Measurements from ENCODE around the gene MYORG. TPM values are rescaled to one million over a fixed set of nuclear protein-coding genes. Genes with fewer than 3 reads are reported as not detected.

Gene MYORG
- total RNA-seq, 2 experiments from 2014 or later = 0.98 to 3.9 TPM

DNA sequence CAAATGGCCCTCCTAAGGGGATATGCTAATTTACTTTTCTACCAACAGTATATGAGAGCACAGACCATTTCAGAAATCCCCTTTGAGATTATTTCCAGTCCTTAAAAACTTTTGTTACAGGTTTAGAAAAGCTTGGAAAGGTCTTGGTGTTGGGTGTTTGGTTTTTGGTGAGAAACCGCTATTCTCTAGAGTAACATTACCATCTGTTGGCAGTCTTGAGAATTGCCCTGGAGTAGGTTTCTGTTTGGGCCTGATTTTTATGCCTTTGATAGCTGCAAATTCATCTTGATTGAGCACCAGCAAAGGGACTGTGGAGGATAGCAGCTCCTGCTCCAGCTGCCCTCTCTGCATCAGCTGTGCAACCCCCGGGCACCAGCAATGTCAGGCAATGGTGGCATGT lies 39.3 kb downstream of the MYORG start:
- intact Hi-C loops (cut with micrococcal nuclease; ENCODE audit: unreplicated experiment) = no loop called here
- Histone ChIP-seq H3K79me2 (ENCODE audit: insufficient read depth, low read depth, low read length) (no peaks in the 10 kb centered on the region), H3K27ac (ENCODE audit: low read depth, low read length, poor library complexity, severe bottlenecking) (no peak overlapping the region), H3K4me2 (ENCODE audit: low read length) (no peak overlapping the region), H2AFZ (ENCODE audit: low read length) (no peak overlapping the region), H3K4me1 (ENCODE audit: insufficient read depth, low read length, poor library complexity, severe bottlenecking) (no peaks in the 10 kb centered on the region), H3K9me2 (ENCODE audit: insufficient read depth, low read length) (no peaks in the 10 kb centered on the region), H3K9me3 (ENCODE audit: low read length) (no peaks in the 10 kb centered on the region), H4K20me1 (ENCODE audit: insufficient read depth, low read length) (no peaks in the 10 kb centered on the region), H3K36me3 (ENCODE audit: insufficient read depth, low read length) (peaks cover 31% of the 10 kb centered on the region), H3K4me3 (ENCODE audit: low read depth, low read length, poor library complexity, severe bottlenecking) (no peak overlapping the region)
- DNase-seq (ENCODE audit: low spot score) = no peak
- ChIA-PET CTCF (ENCODE audit: unreplicated experiment) (no interaction called here), POLR2A (interaction anchor here (0.5 to 1.0 kb wide), 2 partner anchors 16 to 301 kb away, joined by 4 read pairs; no protein-coding TSS in a partner anchor)
- no peak for TF ChIP-seq EZH2phosphoT487 (IDR thresholded peaks at IDR 0.05; ENCODE audit: borderline replicate concordance, low read depth, low read length)
- TF ChIP-seq, protein P1, sequence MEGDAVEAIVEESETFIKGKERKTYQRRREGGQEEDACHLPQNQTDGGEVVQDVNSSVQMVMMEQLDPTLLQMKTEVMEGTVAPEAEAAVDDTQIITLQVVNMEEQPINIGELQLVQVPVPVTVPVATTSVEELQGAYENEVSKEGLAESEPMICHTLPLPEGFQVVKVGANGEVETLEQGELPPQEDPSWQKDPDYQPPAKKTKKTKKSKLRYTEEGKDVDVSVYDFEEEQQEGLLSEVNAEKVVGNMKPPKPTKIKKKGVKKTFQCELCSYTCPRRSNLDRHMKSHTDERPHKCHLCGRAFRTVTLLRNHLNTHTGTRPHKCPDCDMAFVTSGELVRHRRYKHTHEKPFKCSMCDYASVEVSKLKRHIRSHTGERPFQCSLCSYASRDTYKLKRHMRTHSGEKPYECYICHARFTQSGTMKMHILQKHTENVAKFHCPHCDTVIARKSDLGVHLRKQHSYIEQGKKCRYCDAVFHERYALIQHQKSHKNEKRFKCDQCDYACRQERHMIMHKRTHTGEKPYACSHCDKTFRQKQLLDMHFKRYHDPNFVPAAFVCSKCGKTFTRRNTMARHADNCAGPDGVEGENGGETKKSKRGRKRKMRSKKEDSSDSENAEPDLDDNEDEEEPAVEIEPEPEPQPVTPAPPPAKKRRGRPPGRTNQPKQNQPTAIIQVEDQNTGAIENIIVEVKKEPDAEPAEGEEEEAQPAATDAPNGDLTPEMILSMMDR (conservative IDR thresholded peaks at IDR 0.05; ENCODE audit: low read length) = peak; percentile 53; the same call in 1 of the 2 replicates
- BruUV-seq (replicated peaks) = no TSS peak

DNA sequence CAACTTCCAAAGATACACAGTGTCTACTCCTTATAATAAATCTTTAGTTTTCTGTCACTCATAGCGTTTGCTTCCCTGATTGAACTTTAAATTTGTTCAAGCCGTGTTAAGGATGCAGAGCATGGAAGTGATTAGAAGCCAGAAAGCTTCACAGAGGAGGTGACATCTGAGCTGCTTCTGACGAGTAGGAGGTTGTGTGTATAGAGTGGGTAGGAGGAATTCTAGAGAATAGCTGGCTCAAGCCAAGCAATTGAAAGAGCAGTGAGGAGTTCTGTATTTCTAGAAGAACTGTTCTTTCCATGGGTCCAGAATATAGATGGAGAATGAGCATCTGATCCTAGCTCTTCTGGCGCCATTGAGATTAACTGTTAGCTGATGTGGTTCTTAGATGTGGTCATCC lies 41.3 kb downstream of the MYORG start:
- peaks cover 19% of the 10 kb centered on the region for H3K4me1 ChIP-seq (ENCODE audit: insufficient read depth, low read length, poor library complexity, severe bottlenecking)
- TF ChIP-seq EZH2phosphoT487 (IDR thresholded peaks at IDR 0.05; ENCODE audit: borderline replicate concordance, low read depth, low read length) = no peak
- TF ChIP-seq, protein P1 (conservative IDR thresholded peaks at IDR 0.05; ENCODE audit: low read length) = no peak
- intact Hi-C loops (cut with micrococcal nuclease; ENCODE audit: unreplicated experiment) = no loop called here
- H3K9me2 ChIP-seq (ENCODE audit: insufficient read depth, low read length) = no peaks in the 10 kb centered on the region
- no peaks in the 10 kb centered on the region for H4K20me1 ChIP-seq (ENCODE audit: insufficient read depth, low read length)
- H3K4me2 ChIP-seq (ENCODE audit: low read length) = no peak overlapping the region
- no TSS peak for BruUV-seq (replicated peaks)
- H3K9me3 ChIP-seq (ENCODE audit: low read length) = no peaks in the 10 kb centered on the region
- CTCF ChIA-PET (ENCODE audit: unreplicated experiment) = interaction anchor here (1.4 kb wide), 1 partner anchor 44 kb away, joined by 6 read pairs; no protein-coding TSS in a partner anchor
- no peak for DNase-seq (ENCODE audit: low spot score)
- POLR2A ChIA-PET = interaction anchor here (0.9 kb wide), 1 partner anchor 22 kb away, joined by 3 read pairs; no protein-coding TSS in a partner anchor
- no peak overlapping the region for H3K4me3 ChIP-seq (ENCODE audit: low read depth, low read length, poor library complexity, severe bottlenecking)
- H2AFZ ChIP-seq (ENCODE audit: low read length) = no peak overlapping the region
- H3K36me3 ChIP-seq (ENCODE audit: insufficient read depth, low read length) = peaks cover 19% of the 10 kb centered on the region
- H3K27ac ChIP-seq (ENCODE audit: low read depth, low read length, poor library complexity, severe bottlenecking) = no peak overlapping the region
- peaks cover 2% of the 10 kb centered on the region; the same call in 1 of the 2 replicates for H3K79me2 ChIP-seq (ENCODE audit: insufficient read depth, low read depth, low read length)

DNA sequence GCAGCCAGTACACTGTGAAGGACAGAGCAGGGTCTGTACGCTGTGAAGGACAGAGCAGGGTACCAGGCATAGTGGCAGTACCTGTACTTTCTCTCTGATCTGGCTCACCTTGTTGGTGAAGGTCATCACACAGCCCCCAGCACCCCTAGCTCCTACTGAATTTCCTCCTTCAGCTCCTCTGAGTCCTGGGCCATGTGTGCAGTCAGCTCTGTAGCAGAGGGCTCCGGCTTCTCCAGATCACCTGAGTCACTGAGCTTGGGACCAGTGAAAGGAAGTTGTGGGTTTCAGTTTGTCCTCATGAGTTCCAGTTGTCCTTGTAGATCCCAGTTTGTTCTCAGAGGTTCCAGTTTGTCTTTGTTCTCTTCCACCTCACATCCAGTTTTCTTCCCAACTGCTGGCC lies 41.8 kb downstream of the MYORG start:
- Histone ChIP-seq H3K9me3 (ENCODE audit: low read length) (no peaks in the 10 kb centered on the region), H2AFZ (ENCODE audit: low read length) (no peak overlapping the region), H3K36me3 (ENCODE audit: insufficient read depth, low read length) (peaks cover 15% of the 10 kb centered on the region), H3K4me1 (ENCODE audit: insufficient read depth, low read length, poor library complexity, severe bottlenecking) (peaks cover 22% of the 10 kb centered on the region), H3K4me3 (ENCODE audit: low read depth, low read length, poor library complexity, severe bottlenecking) (no peak overlapping the region), H3K9me2 (ENCODE audit: insufficient read depth, low read length) (no peaks in the 10 kb centered on the region), H3K27ac (ENCODE audit: low read depth, low read length, poor library complexity, severe bottlenecking) (no peak overlapping the region), H4K20me1 (ENCODE audit: insufficient read depth, low read length) (no peaks in the 10 kb centered on the region), H3K79me2 (ENCODE audit: insufficient read depth, low read depth, low read length) (peaks cover 5% of the 10 kb centered on the region; the same call in 1 of the 2 replicates), H3K4me2 (ENCODE audit: low read length) (no peak overlapping the region)
- BruUV-seq (replicated peaks) = no TSS peak
- intact Hi-C loops (cut with micrococcal nuclease; ENCODE audit: unreplicated experiment) = no loop called here
- TF ChIP-seq, protein P1 (conservative IDR thresholded peaks at IDR 0.05; ENCODE audit: low read length) = no peak
- TF ChIP-seq EZH2phosphoT487 (IDR thresholded peaks at IDR 0.05; ENCODE audit: borderline replicate concordance, low read depth, low read length) = no peak
- ChIA-PET POLR2A (no interaction called here), CTCF (ENCODE audit: unreplicated experiment) (interaction anchor here (1.4 kb wide), 1 partner anchor 44 kb away, joined by 6 read pairs; no protein-coding TSS in a partner anchor)
- DNase-seq (ENCODE audit: low spot score) = no peak
